ENCODE data around the gene SCN7A.

SCN7A gene

DNA sequence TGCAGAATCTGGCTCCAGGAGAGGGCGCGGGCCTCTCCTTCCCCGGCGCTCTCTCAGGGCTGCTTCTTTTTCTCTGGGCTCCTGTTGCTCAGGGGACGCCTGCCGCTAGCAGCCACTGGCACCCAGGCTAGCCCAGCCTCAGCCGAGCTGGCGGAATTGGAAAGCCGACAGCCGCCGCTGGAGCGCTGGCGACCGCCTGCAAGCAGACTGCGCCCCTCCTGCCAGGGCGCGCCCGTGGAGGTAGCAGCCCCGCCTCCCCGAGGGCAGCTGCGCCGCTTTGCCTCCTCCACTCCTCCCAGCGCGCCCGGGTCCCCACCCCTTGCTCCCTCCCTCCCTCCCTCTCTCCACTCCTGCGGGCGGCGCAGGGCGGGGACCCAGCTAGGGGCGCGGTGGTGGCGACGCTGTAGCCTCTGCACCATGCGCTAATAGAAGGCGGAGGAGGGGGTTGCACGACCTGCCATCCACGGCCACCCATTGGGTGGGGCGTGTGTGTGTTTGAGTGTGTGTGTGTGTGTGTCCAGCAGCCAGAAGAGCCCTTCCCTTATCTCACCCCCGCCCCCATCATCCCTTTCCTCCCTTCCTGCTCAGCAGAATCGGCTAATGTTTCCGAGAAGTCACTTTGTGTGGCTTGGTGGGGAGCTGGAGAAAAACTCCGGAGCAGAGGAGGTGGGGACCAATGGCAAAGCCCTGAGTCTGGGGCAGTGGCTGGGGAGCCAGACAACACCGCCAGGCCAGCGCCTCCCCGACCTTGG lies 118.1 kb downstream of the SCN7A start, which contains the start of gene SCN9A:
SCN9A (minus strand) TSS at position 209 of the 752 bp plus-strand sequence. CDS start 64,188 bp downstream, outside the sequence.
- H3K4me1 ChIP-seq (ENCODE audit: low read length) = peaks cover 13% of the 10 kb centered on the region
- H4K20me1 ChIP-seq (ENCODE audit: insufficient read depth, low read length) = no peaks in the 10 kb centered on the region
- H3F3A ChIP-seq (ENCODE audit: insufficient read depth, low read length) = peaks cover 18% of the 10 kb centered on the region
- no peaks in the 10 kb centered on the region for H3K36me3 ChIP-seq (replicated peaks; ENCODE audit: insufficient read depth, low read length)
- H3K9me2 ChIP-seq (replicated peaks; ENCODE audit: insufficient read depth, low read length) = no peaks in the 10 kb centered on the region
- H3K79me2 ChIP-seq (ENCODE audit: low read length) = peaks cover 23% of the 10 kb centered on the region
- peak within 1 kb of the TSS; percentile 84 for H3K4me2 ChIP-seq (ENCODE audit: low read depth, low read length)
- H3K27ac ChIP-seq (ENCODE audit: low read length) = peak within 1 kb of the TSS; percentile 93
- peak within 1 kb of the TSS; percentile 89 for H2AFZ ChIP-seq (ENCODE audit: low read length)
- TF ChIP-seq EZH2 (optimal IDR thresholded peaks at IDR 0.05; ENCODE audit: low read depth, low read length) (no peak), CTCF (IDR thresholded peaks at IDR 0.05; ENCODE audit: low read length) (peak; percentile 17; the same call in 1 of the 2 replicates)
- H3K27me3 ChIP-seq (replicated peaks; ENCODE audit: insufficient read depth, low read length) = no peaks in the 10 kb centered on the region
- DNase-seq = peak; percentile 86
- H3K9me3 ChIP-seq (replicated peaks; ENCODE audit: insufficient read depth, low read length) = no peaks in the 10 kb centered on the region
- peak within 1 kb of the TSS; percentile 65 for H3K9ac ChIP-seq (ENCODE audit: low read length)
- H3K4me3 ChIP-seq (ENCODE audit: low read length) = peak within 1 kb of the TSS; percentile 81

- Histone ChIP-seq H3K36me3 (replicated peaks; ENCODE audit: insufficient read depth, low read length) (no peaks in the 10 kb centered on the region), H3K27me3 (replicated peaks; ENCODE audit: insufficient read depth, low read length) (no peaks in the 10 kb centered on the region), H2AFZ (ENCODE audit: low read length) (peak overlapping the region; percentile 89), H3K9me2 (replicated peaks; ENCODE audit: insufficient read depth, low read length) (no peaks in the 10 kb centered on the region), H3K4me1 (ENCODE audit: low read length) (peaks cover 13% of the 10 kb centered on the region), H3K9ac (ENCODE audit: low read length) (peak overlapping the region; percentile 65; the same call in 1 of the 2 replicates), H3K9me3 (replicated peaks; ENCODE audit: insufficient read depth, low read length) (no peaks in the 10 kb centered on the region), H3K79me2 (ENCODE audit: low read length) (peaks cover 28% of the 10 kb centered on the region), H3K27ac (ENCODE audit: low read length) (peak overlapping the region; percentile 93), H3K4me2 (ENCODE audit: low read depth, low read length) (peak overlapping the region; percentile 84), H3K4me3 (ENCODE audit: low read length) (peak overlapping the region; percentile 81), H3F3A (ENCODE audit: insufficient read depth, low read length) (peaks cover 18% of the 10 kb centered on the region), H4K20me1 (ENCODE audit: insufficient read depth, low read length) (no peaks in the 10 kb centered on the region)
- peak; percentile 92 for DNase-seq
- TF ChIP-seq EZH2 (optimal IDR thresholded peaks at IDR 0.05; ENCODE audit: low read depth, low read length) = no peak
- TF ChIP-seq EZH2phosphoT487 (IDR thresholded peaks at IDR 0.05; ENCODE audit: low read length) = no peak
- TF ChIP-seq CTCF (IDR thresholded peaks at IDR 0.05; ENCODE audit: low read length) = no peak
Observed at GRCh38 chr2:166375195-166375735, 118.8 kb downstream of the SCN7A start.

GRCh38 chr2:166373951-166374350 lies 120.1 kb downstream of the SCN7A start:
- Histone ChIP-seq H3K79me2 (ENCODE audit: low read length) (peaks cover 32% of the 10 kb centered on the region), H3K4me3 (ENCODE audit: low read length) (peak overlapping the region; percentile 81; the same call in 1 of the 2 replicates)

More at GRCh38 chr2:166373951-166374350, 120.1 kb downstream of the SCN7A start:
- peak overlapping the region; percentile 28; the same call in 1 of the 2 replicates for H3K27ac ChIP-seq (ENCODE audit: low read length)
- H4K20me1 ChIP-seq (ENCODE audit: insufficient read depth, low read length) = no peaks in the 10 kb centered on the region
- no peaks in the 10 kb centered on the region for H3K9me2 ChIP-seq (replicated peaks; ENCODE audit: insufficient read depth, low read length)
- H3K27me3 ChIP-seq (replicated peaks; ENCODE audit: insufficient read depth, low read length) = no peaks in the 10 kb centered on the region
- no peaks in the 10 kb centered on the region for H3K36me3 ChIP-seq (replicated peaks; ENCODE audit: insufficient read depth, low read length)
- DNase-seq = peak; percentile 92
- peak overlapping the region; percentile 11; the same call in 1 of the 2 replicates for H3K9ac ChIP-seq (ENCODE audit: low read length)
- H3K4me2 ChIP-seq (ENCODE audit: low read depth, low read length) = peak overlapping the region; percentile 84
- TF ChIP-seq CTCF (IDR thresholded peaks at IDR 0.05; ENCODE audit: low read length) (no peak), EZH2 (optimal IDR thresholded peaks at IDR 0.05; ENCODE audit: low read depth, low read length) (no peak)
- no peaks in the 10 kb centered on the region for H3K9me3 ChIP-seq (replicated peaks; ENCODE audit: insufficient read depth, low read length)
- peaks cover 13% of the 10 kb centered on the region for H3K4me1 ChIP-seq (ENCODE audit: low read length)
- no peak overlapping the region for H2AFZ ChIP-seq (ENCODE audit: low read length)
- H3F3A ChIP-seq (ENCODE audit: insufficient read depth, low read length) = peaks cover 18% of the 10 kb centered on the region

Data from MM.1S (cell line).